GM21390 (cell line): ENCODE results near the gene ANKRD2.
"Not testable (repeated sequence)": the region's sequence is repeated elsewhere in the genome, so short reads cannot be mapped to it uniquely, and the experiment has no call there.

Source experiments
- ATAC-seq: cut with Tn5 transposase; IDR thresholded peaks from one replicate; pipeline ENCODE4 v1.9.1; 2021; ENCODE audit not compliant: unreplicated experiment

Gene ANKRD2

GRCh38 chr10:97572214-97572989 is at the start of gene ANKRD2:
Gene ANKRD2, plus strand, starts transcription at chr10:97572779. Its CDS starts 10 bp downstream, at chr10:97572789.
- ATAC-seq: no peak

- ATAC-seq: no peak
Measured at GRCh38 chr10:97522937-97523336, 49.6 kb upstream of the ANKRD2 start.

- ATAC-seq: no peak
Measured at GRCh38 chr10:97525086-97525485, 47.5 kb upstream of the ANKRD2 start.

- no peak for ATAC-seq
Measured at GRCh38 chr10:97525683-97526110, 46.9 kb upstream of the ANKRD2 start.

- ATAC-seq: not testable (repeated sequence)
Measured at GRCh38 chr10:97528876-97529275, 43.7 kb upstream of the ANKRD2 start.

GRCh38 chr10:97529685-97530465 is 42.7 kb upstream of the ANKRD2 start:
- ATAC-seq: no peak

GRCh38 chr10:97531401-97531986 is 41.1 kb upstream of the ANKRD2 start:
- ATAC-seq: no peak

- no peak for ATAC-seq
Measured at GRCh38 chr10:97532935-97533671, 39.5 kb upstream of the ANKRD2 start.

GRCh38 chr10:97533888-97534287 is 38.7 kb upstream of the ANKRD2 start:
- no peak for ATAC-seq

GRCh38 chr10:97534746-97535367 is 37.7 kb upstream of the ANKRD2 start:
- ATAC-seq: no peak

- no peak for ATAC-seq
Measured at GRCh38 chr10:97537186-97537869, 35.3 kb upstream of the ANKRD2 start.

GRCh38 chr10:97538411-97538810 is 34.2 kb upstream of the ANKRD2 start:
- ATAC-seq: no peak

GRCh38 chr10:97538839-97539238 is 33.7 kb upstream of the ANKRD2 start:
- no peak for ATAC-seq

- ATAC-seq: no peak
Measured at GRCh38 chr10:97539523-97540200, 32.9 kb upstream of the ANKRD2 start.

GRCh38 chr10:97540669-97541500 is 31.7 kb upstream of the ANKRD2 start:
- ATAC-seq: no peak

- no peak for ATAC-seq
Measured at GRCh38 chr10:97542169-97543024, 30.2 kb upstream of the ANKRD2 start.

GRCh38 chr10:97543025-97543546 is 29.5 kb upstream of the ANKRD2 start:
- ATAC-seq: no peak
